Smooth muscle cell (in vitro differentiated cells): Measurements from ENCODE around the gene C1orf21. TPM values are rescaled to one million over a fixed set of nuclear protein-coding genes. Genes with fewer than 3 reads are reported as not detected.

Source experiments
- DNase-seq: peaks from one replicate; lab custom pipeline; 2025; ENCODE audit not compliant: unreplicated experiment; lab: John Stamatoyannopoulos, UW
- H2AFZ ChIP-seq: fragments of 200-600 bp; sonication (generic); 2 replicates; pipeline ENCODE4 v1.6.0; 2016; ENCODE audit warnings: antibody characterized with exemption, low read depth, mild to moderate bottlenecking
- H3F3A ChIP-seq: fragments of 200-600 bp; sonication (generic); 2 replicates; pipeline ENCODE4 v1.6.0; 2017; ENCODE audit warnings: antibody characterized with exemption, low read depth
- H3K27ac ChIP-seq: fragments of 200-600 bp; sonication (generic); 2 replicates; pipeline ENCODE4 v1.5.1; 2016; ENCODE audit warnings: low read depth, mild to moderate bottlenecking
- H3K27me3 ChIP-seq: fragments of 200-600 bp; sonication (generic); 2 replicates; pipeline ENCODE4 v1.6.1; 2016; ENCODE audit warnings: low read depth, mild to moderate bottlenecking
- H3K36me3 ChIP-seq: fragments of 200-600 bp; sonication (generic); 2 replicates; pipeline ENCODE4 v1.5.1; 2016; ENCODE audit warnings: low read depth
- H3K4me1 ChIP-seq: fragments of 200-600 bp; sonication (generic); 2 replicates; pipeline ENCODE4 v1.5.1; 2016; ENCODE audit warnings: low read depth
- H3K4me2 ChIP-seq: fragments of 200-600 bp; sonication (generic); 2 replicates; pipeline ENCODE4 v1.6.0; 2016; ENCODE audit warnings: mild to moderate bottlenecking
- H3K4me3 ChIP-seq: fragments of 200-600 bp; sonication (generic); 2 replicates; pipeline ENCODE4 v1.5.1; 2016; ENCODE audit warnings: mild to moderate bottlenecking
- H3K79me2 ChIP-seq: fragments of 200-600 bp; sonication (generic); 2 replicates; pipeline ENCODE4 v1.6.0; 2016; ENCODE audit warnings: low read depth, mild to moderate bottlenecking
- H3K9ac ChIP-seq: fragments of 200-600 bp; sonication (generic); 2 replicates; pipeline ENCODE4 v1.6.0; 2016; ENCODE audit warnings: low read depth
- H3K9me3 ChIP-seq: fragments of 200-600 bp; sonication (generic); replicated peaks from 2 replicates; pipeline ENCODE4 v1.5.1; 2016; ENCODE audit warnings: low read depth
- H4K20me1 ChIP-seq: fragments of 200-600 bp; sonication (generic); 2 replicates; pipeline ENCODE4 v1.6.0; 2016; ENCODE audit warnings: low read depth
- CTCF ChIP-seq: fragments of 200-600 bp; sonication (generic); IDR thresholded peaks from 2 replicates; pipeline ENCODE4 v1.5.1; 2017; ENCODE audit warnings: borderline replicate concordance, mild to moderate bottlenecking, antibody characterized with exemption; ENCODE audit not compliant: insufficient read depth, poor library complexity, severe bottlenecking
- WGBS: methylation state at CpG from one replicate; pipeline ENCODE4 v1.1.7; 2016; ENCODE audit warnings: low lambda C conversion rate; 5-methylcytosine and 5-hydroxymethylcytosine counted together
- polyA plus RNA-seq: library from polyadenylated mRNA; unstranded; fragments of >200 nt; fragmentation: Nextera tagmentation; extraction: Ambion mirVana; gene quantifications from 2 replicates; pipeline ENCODE4 v1.2.1, GENCODE V29; 2016
- total RNA-seq: library from RNA; depleted of rRNA; stranded (reverse); fragments of >200 nt; gene quantifications from 2 replicates; pipeline ENCODE4 v1.2.3, GENCODE V29; 2014

Gene C1orf21
- total and polyA plus RNA-seq, 2 experiments from 2014 or later: 24.2 to 39.4 TPM

- 93% methylated on average over 3 of the region's 3 CpGs for WGBS
- no peaks in the 10 kb centered on the region for H3K36me3 ChIP-seq
- H2AFZ ChIP-seq: no peak overlapping the region
- no peak overlapping the region for H3K9ac ChIP-seq
- no peak overlapping the region for H3K27ac ChIP-seq
- no peaks in the 10 kb centered on the region for H3K4me1 ChIP-seq
- no peaks in the 10 kb centered on the region for H4K20me1 ChIP-seq
- TF ChIP-seq CTCF: no peak
- H3K4me3 ChIP-seq: no peak overlapping the region
- no peak overlapping the region for H3K4me2 ChIP-seq
- H3K9me3 ChIP-seq: no peaks in the 10 kb centered on the region
- DNase-seq: no peak
- H3K79me2 ChIP-seq: no peaks in the 10 kb centered on the region
- H3F3A ChIP-seq: no peaks in the 10 kb centered on the region
- peaks cover 10% of the 10 kb centered on the region for H3K27me3 ChIP-seq
Observed at GRCh38 chr1:184351416-184351975, 35.3 kb upstream of the C1orf21 start.

- H2AFZ ChIP-seq: no peak overlapping the region
- no peak overlapping the region for H3K4me3 ChIP-seq
- H3K27ac ChIP-seq: no peak overlapping the region
- no peak for DNase-seq
- H3K9ac ChIP-seq: no peak overlapping the region
- no peaks in the 10 kb centered on the region for H3F3A ChIP-seq
- no peaks in the 10 kb centered on the region for H4K20me1 ChIP-seq
- no peaks in the 10 kb centered on the region for H3K79me2 ChIP-seq
- no peaks in the 10 kb centered on the region for H3K4me1 ChIP-seq
- no peak overlapping the region for H3K4me2 ChIP-seq
- H3K36me3 ChIP-seq: no peaks in the 10 kb centered on the region
- TF ChIP-seq CTCF: no peak
- peaks cover 10% of the 10 kb centered on the region for H3K27me3 ChIP-seq
- H3K9me3 ChIP-seq: no peaks in the 10 kb centered on the region
- WGBS: 100% methylated on average over 1 of the region's 1 CpG
Observed at GRCh38 chr1:184352776-184353175, 34.1 kb upstream of the C1orf21 start.

- H3K9ac ChIP-seq: no peak overlapping the region
- H3F3A ChIP-seq: no peaks in the 10 kb centered on the region
- H2AFZ ChIP-seq: no peak overlapping the region
- WGBS: 88% methylated on average over 2 of the region's 2 CpGs
- no peaks in the 10 kb centered on the region for H3K36me3 ChIP-seq
- no peak for TF ChIP-seq CTCF
- H3K4me3 ChIP-seq: no peak overlapping the region
- no peak overlapping the region for H3K27ac ChIP-seq
- H3K4me2 ChIP-seq: no peak overlapping the region
- peaks cover 10% of the 10 kb centered on the region for H3K27me3 ChIP-seq
- H4K20me1 ChIP-seq: no peaks in the 10 kb centered on the region
- H3K79me2 ChIP-seq: no peaks in the 10 kb centered on the region
- no peak for DNase-seq
- H3K9me3 ChIP-seq: no peaks in the 10 kb centered on the region
- H3K4me1 ChIP-seq: no peaks in the 10 kb centered on the region
Observed at GRCh38 chr1:184354719-184355118, 32.1 kb upstream of the C1orf21 start.

- Histone ChIP-seq H3K36me3 (no peaks in the 10 kb centered on the region), H3K27me3 (peaks cover 2% of the 10 kb centered on the region), H4K20me1 (no peaks in the 10 kb centered on the region), H3K9me3 (no peaks in the 10 kb centered on the region), H3K4me3 (no peak overlapping the region), H3K4me1 (no peaks in the 10 kb centered on the region), H3K27ac (no peak overlapping the region), H3K4me2 (no peak overlapping the region), H3K79me2 (no peaks in the 10 kb centered on the region), H3F3A (no peaks in the 10 kb centered on the region), H2AFZ (no peak overlapping the region), H3K9ac (no peak overlapping the region)
- 95% methylated on average over 2 of the region's 2 CpGs for WGBS
- no peak for TF ChIP-seq CTCF
- DNase-seq: no peak
Observed at GRCh38 chr1:184356891-184357290, 29.9 kb upstream of the C1orf21 start.
